Progenitor cell of endocrine pancreas (in vitro differentiated cells): Measurements from ENCODE around the gene DSCAML1. TPM values are rescaled to one million over a fixed set of nuclear protein-coding genes. Genes with fewer than 3 reads are reported as not detected.

Experiments used
- DNase-seq: peaks from one replicate; pipeline ENCODE4 v3.0.0; 2021; ENCODE audit warnings: low spot score; ENCODE audit not compliant: unreplicated experiment
- H3K27ac Mint-ChIP-seq: 2 replicates; pipeline ENCODE4 v1.8.0; 2021; ENCODE audit warnings: mild to moderate bottlenecking, moderate library complexity, mixed read lengths
- H3K27me3 Mint-ChIP-seq: 2 replicates; pipeline ENCODE4 v1.8.0; 2021; ENCODE audit warnings: mixed read lengths
- H3K36me3 Mint-ChIP-seq: 2 replicates; pipeline ENCODE4 v1.8.0; 2022; ENCODE audit warnings: mixed read lengths; ENCODE audit not compliant: insufficient read depth
- H3K4me1 Mint-ChIP-seq: 2 replicates; pipeline ENCODE4 v1.8.0; 2021; ENCODE audit warnings: low read depth, mixed read lengths
- H3K4me3 Mint-ChIP-seq: 2 replicates; pipeline ENCODE4 v1.8.0; 2021; ENCODE audit warnings: low read depth, mild to moderate bottlenecking, moderate library complexity, mixed read lengths
- H3K9me3 Mint-ChIP-seq: 2 replicates; pipeline ENCODE4 v1.8.0; 2021; ENCODE audit warnings: low read depth, mixed read lengths
- CTCF ChIP-seq: fragments of 200-600 bp; sonication (generic); IDR thresholded peaks from one replicate; pipeline ENCODE4 v1.5.0; 2021; ENCODE audit warnings: antibody characterized with exemption, mild to moderate bottlenecking; ENCODE audit not compliant: unreplicated experiment
- total RNA-seq: library from RNA; stranded (reverse); gene quantifications from 2 replicates; pipeline ENCODE4 v1.2.1, GENCODE V29; 2021

DSCAML1 gene
- total RNA-seq, 1 donor from 2014 or later, result 2.7 TPM

- Mint-ChIP-seq H3K36me3 (no peaks in the 10 kb centered on the region), H3K27ac (no peak overlapping the region), H3K9me3 (no peaks in the 10 kb centered on the region), H3K27me3 (peaks cover 32% of the 10 kb centered on the region), H3K4me1 (peaks cover 11% of the 10 kb centered on the region), H3K4me3 (no peak overlapping the region)
- TF ChIP-seq CTCF, result no peak
- no peak for DNase-seq
Measured at GRCh38 chr11:117629146-117629545, 167.9 kb downstream of the DSCAML1 start.

GRCh38 chr11:117627259-117627658 lies 169.8 kb downstream of the DSCAML1 start:
- H3K36me3 Mint-ChIP-seq, result no peaks in the 10 kb centered on the region
- H3K27me3 Mint-ChIP-seq, result peaks cover 24% of the 10 kb centered on the region
- H3K9me3 Mint-ChIP-seq, result no peaks in the 10 kb centered on the region
- no peak overlapping the region for H3K27ac Mint-ChIP-seq
- H3K4me3 Mint-ChIP-seq, result no peak overlapping the region
- DNase-seq, result no peak
- no peak for TF ChIP-seq CTCF
- peaks cover 17% of the 10 kb centered on the region for H3K4me1 Mint-ChIP-seq

- peaks cover 24% of the 10 kb centered on the region for H3K27me3 Mint-ChIP-seq
- H3K4me3 Mint-ChIP-seq, result no peak overlapping the region
- H3K4me1 Mint-ChIP-seq, result peaks cover 17% of the 10 kb centered on the region
- no peaks in the 10 kb centered on the region for H3K36me3 Mint-ChIP-seq
- H3K9me3 Mint-ChIP-seq, result no peaks in the 10 kb centered on the region
- DNase-seq, result no peak
- H3K27ac Mint-ChIP-seq, result no peak overlapping the region
- TF ChIP-seq CTCF, result no peak
Measured at GRCh38 chr11:117626576-117626975, 170.4 kb downstream of the DSCAML1 start.

- DNase-seq, result no peak
- H3K27me3 Mint-ChIP-seq, result peaks cover 24% of the 10 kb centered on the region
- H3K36me3 Mint-ChIP-seq, result no peaks in the 10 kb centered on the region
- no peak overlapping the region for H3K27ac Mint-ChIP-seq
- peaks cover 18% of the 10 kb centered on the region for H3K4me1 Mint-ChIP-seq
- H3K4me3 Mint-ChIP-seq, result no peak overlapping the region
- TF ChIP-seq CTCF, result no peak
- no peaks in the 10 kb centered on the region for H3K9me3 Mint-ChIP-seq
Measured at GRCh38 chr11:117625237-117625636, 171.8 kb downstream of the DSCAML1 start.

- no peak for TF ChIP-seq CTCF
- H3K27ac Mint-ChIP-seq, result no peak overlapping the region
- DNase-seq, result no peak
- H3K4me3 Mint-ChIP-seq, result no peak overlapping the region
- peaks cover 14% of the 10 kb centered on the region for H3K27me3 Mint-ChIP-seq
- H3K9me3 Mint-ChIP-seq, result no peaks in the 10 kb centered on the region
- peaks cover 21% of the 10 kb centered on the region for H3K4me1 Mint-ChIP-seq
- H3K36me3 Mint-ChIP-seq, result no peaks in the 10 kb centered on the region
Measured at GRCh38 chr11:117623831-117624271, 173.2 kb downstream of the DSCAML1 start.
